ENCODE data around the gene ODAD2.

- TF ChIP-seq SPI1 (IDR thresholded peaks at IDR 0.05; ENCODE audit: low read depth, low read length), result no peak
- TF ChIP-seq TAF1 (IDR thresholded peaks at IDR 0.05; ENCODE audit: low read depth, low read length), result no peak
Measured at GRCh38 chr10:27770181-27770580, 228.7 kb downstream of the ODAD2 start.
